Neural cell (in vitro differentiated cells): Measurements from ENCODE around the gene OPRL1. TPM values are rescaled to one million over a fixed set of nuclear protein-coding genes. Genes with fewer than 3 reads are reported as not detected.
"Not testable (repeated sequence)": the region's sequence is repeated elsewhere in the genome, so short reads cannot be mapped to it uniquely, and the experiment has no call there.

Experiments
- H2AFZ ChIP-seq: fragments of 200-600, 300-800 bp; sonication (generic), shearing (Covaris generic); 2 replicates; pipeline ENCODE4 v1.6.0; 2014; ENCODE audit warnings: low read depth, mild to moderate bottlenecking, antibody characterized with exemption, low read length, moderate library complexity
- H3F3A ChIP-seq: fragments of 200-600 bp; shearing (Covaris generic); 2 replicates; pipeline ENCODE4 v1.6.1; 2016; ENCODE audit warnings: mild to moderate bottlenecking, moderate library complexity, mixed read lengths, antibody characterized with exemption, low read length; ENCODE audit not compliant: insufficient read depth, poor library complexity, severe bottlenecking
- H3K27ac ChIP-seq: fragments of 200-600, 300-800 bp; sonication (generic), shearing (Covaris generic); 2 replicates; pipeline ENCODE4 v1.5.1; 2014; ENCODE audit warnings: mild to moderate bottlenecking, low read length, moderate library complexity
- H3K27me3 ChIP-seq: fragments of 300-800, 200-600 bp; sonication (generic), shearing (Covaris generic); 2 replicates; pipeline ENCODE4 v1.6.0; 2014; ENCODE audit warnings: mild to moderate bottlenecking, low read depth, low read length, moderate library complexity; ENCODE audit not compliant: insufficient read depth
- H3K36me3 ChIP-seq: fragments of 300-800, 200-600 bp; sonication (generic), shearing (Covaris generic); 2 replicates; pipeline ENCODE4 v1.5.1; 2014; ENCODE audit warnings: mild to moderate bottlenecking, antibody characterized with exemption, low read length, moderate library complexity; ENCODE audit not compliant: insufficient read depth
- H3K4me2 ChIP-seq: fragments of 300-800, 200-600 bp; sonication (generic), shearing (Covaris generic); 2 replicates; pipeline ENCODE4 v1.6.0; 2014; ENCODE audit warnings: mild to moderate bottlenecking, low read length
- H3K4me3 ChIP-seq: fragments of 300-800, 200-600 bp; sonication (generic), shearing (Covaris generic); 2 replicates; pipeline ENCODE4 v1.5.1; 2014; ENCODE audit warnings: mild to moderate bottlenecking, low read length, moderate library complexity
- H3K79me2 ChIP-seq: fragments of 200-600 bp; shearing (Covaris generic); replicated peaks from 2 replicates; pipeline ENCODE4 v1.6.0; 2014; ENCODE audit warnings: mild to moderate bottlenecking, low read length, moderate library complexity; ENCODE audit not compliant: insufficient read depth
- H3K9ac ChIP-seq: fragments of 300-800, 200-600 bp; sonication (generic), shearing (Covaris generic); 2 replicates; pipeline ENCODE4 v1.6.1; 2016; ENCODE audit warnings: mild to moderate bottlenecking, low read length, mixed read lengths
- H3K9me2 ChIP-seq: fragments of 200-600 bp; shearing (Covaris generic); 2 replicates; pipeline ENCODE4 v1.6.1; 2016; ENCODE audit warnings: mild to moderate bottlenecking, low read length, mixed read lengths; ENCODE audit not compliant: insufficient read depth
- H3K9me3 ChIP-seq: fragments of 200-600, 300-800 bp; sonication (generic), shearing (Covaris generic); 2 replicates; pipeline ENCODE4 v1.6.1; 2016; ENCODE audit warnings: mild to moderate bottlenecking, mixed run types, low read length, moderate library complexity, mixed read lengths
- H4K20me1 ChIP-seq: fragments of 200-600 bp; shearing (Covaris generic); 2 replicates; pipeline ENCODE4 v1.6.1; 2016; ENCODE audit warnings: mild to moderate bottlenecking, mixed run types; ENCODE audit not compliant: insufficient read depth
- EP300 ChIP-seq: fragments of 450-650 bp; conservative IDR thresholded peaks from 2 replicates; pipeline ENCODE4 v1.6.1; 2014; ENCODE audit warnings: antibody characterized with exemption, mild to moderate bottlenecking, moderate library complexity; ENCODE audit not compliant: poor library complexity, severe bottlenecking
- EZH2 ChIP-seq: fragments of 200-600, 300-800 bp; shearing (Covaris generic), sonication (generic); IDR thresholded peaks from 2 replicates; pipeline ENCODE4 v1.6.1; 2014; ENCODE audit warnings: antibody characterized with exemption, low read length, borderline replicate concordance, mild to moderate bottlenecking; ENCODE audit not compliant: insufficient read depth, poor library complexity, severe bottlenecking
- MXI1 ChIP-seq: fragments of 450-650 bp; conservative IDR thresholded peaks from 2 replicates; pipeline ENCODE4 v1.6.1; 2014; ENCODE audit warnings: antibody characterized with exemption, mild to moderate bottlenecking; ENCODE audit not compliant: poor library complexity, severe bottlenecking
- POLR2AphosphoS5 ChIP-seq: IDR thresholded peaks from 2 replicates; pipeline ENCODE4 v1.6.1; 2012
- RAD21 ChIP-seq: fragments of 450-650 bp; conservative IDR thresholded peaks from 2 replicates; pipeline ENCODE4 v1.6.1; 2014; ENCODE audit warnings: antibody characterized with exemption, mild to moderate bottlenecking, moderate library complexity
- REST ChIP-seq: IDR thresholded peaks from 2 replicates; pipeline ENCODE4 v1.6.1; 2012; ENCODE audit warnings: borderline replicate concordance
- SMC3 ChIP-seq: fragments of 450-650 bp; conservative IDR thresholded peaks from 2 replicates; pipeline ENCODE4 v1.6.1; 2014; ENCODE audit warnings: antibody characterized with exemption, mild to moderate bottlenecking, moderate library complexity; ENCODE audit not compliant: poor library complexity
- TAF1 ChIP-seq: IDR thresholded peaks from 2 replicates; pipeline ENCODE4 v1.6.1; 2012; ENCODE audit warnings: low read depth
- polyA plus RNA-seq: library from polyadenylated mRNA; depleted of rRNA; stranded (reverse); fragments of >200 nt; gene quantifications from 2 replicates; pipeline ENCODE4 v1.2.3, GENCODE V29; 2014
- TF ChIP-seq, protein P1 (sequence below): fragments of 450-650 bp; IDR thresholded peaks from 2 replicates; pipeline ENCODE4 v1.5.1; 2014; ENCODE audit warnings: antibody characterized with exemption, mild to moderate bottlenecking, moderate library complexity; ENCODE audit not compliant: poor library complexity, severe bottlenecking

The OPRL1 gene
- polyA plus RNA-seq, 1 donor from 2014 or later: 18.3 TPM

DNA sequence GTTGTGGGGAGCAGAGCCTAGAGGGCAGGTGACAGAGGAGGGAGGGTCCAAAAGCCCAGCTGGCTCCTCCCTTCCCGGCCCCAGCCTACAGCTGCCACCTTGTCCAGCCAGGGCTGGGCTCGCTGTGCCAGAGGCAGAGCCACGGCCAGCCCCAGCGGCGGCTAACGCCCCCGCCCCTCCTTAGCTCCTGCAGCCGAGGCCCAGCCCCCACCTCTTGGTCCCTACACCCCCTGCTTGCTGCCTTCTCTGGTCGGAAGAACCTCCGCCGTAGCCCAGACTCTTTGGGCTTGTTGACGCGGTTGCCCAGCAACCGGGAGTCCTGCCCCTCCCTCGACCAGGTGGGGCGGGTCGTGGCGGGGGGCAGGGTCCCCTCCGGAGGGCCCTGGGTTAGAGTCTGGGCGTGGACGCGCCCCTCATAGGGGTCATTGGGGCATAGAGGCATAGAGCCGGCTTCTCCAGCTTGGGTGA lies 4.8 kb downstream of the OPRL1 start:
- no peaks in the 10 kb centered on the region for H3K36me3 ChIP-seq
- H3K27ac ChIP-seq: no peak overlapping the region
- no peak overlapping the region for H3K4me2 ChIP-seq
- no peak for TF ChIP-seq EZH2
- no peak for TF ChIP-seq RAD21
- TF ChIP-seq SMC3: no peak
- no peak for TF ChIP-seq TAF1
- TF ChIP-seq REST: no peak
- no peak for TF ChIP-seq POLR2AphosphoS5
- no peaks in the 10 kb centered on the region for H3K9me2 ChIP-seq
- H3K27me3 ChIP-seq: peaks cover 22% of the 10 kb centered on the region
- H3F3A ChIP-seq: no peaks in the 10 kb centered on the region
- no peaks in the 10 kb centered on the region for H3K79me2 ChIP-seq
- no peaks in the 10 kb centered on the region for H3K9me3 ChIP-seq
- H2AFZ ChIP-seq: no peak overlapping the region
- H4K20me1 ChIP-seq: no peaks in the 10 kb centered on the region
- peak overlapping the region; percentile 64 for H3K9ac ChIP-seq
- peak overlapping the region; percentile 71 for H3K4me3 ChIP-seq

- Histone ChIP-seq H3K4me3 (no peak overlapping the region), H3K4me2 (no peak overlapping the region), H3K9ac (no peak overlapping the region), H3K36me3 (no peaks in the 10 kb centered on the region), H3K9me2 (no peaks in the 10 kb centered on the region), H3K9me3 (no peaks in the 10 kb centered on the region), H2AFZ (no peak overlapping the region), H3K27ac (no peak overlapping the region), H4K20me1 (no peaks in the 10 kb centered on the region), H3K79me2 (no peaks in the 10 kb centered on the region), H3K27me3 (peaks cover 17% of the 10 kb centered on the region), H3F3A (no peaks in the 10 kb centered on the region)
- TF ChIP-seq EP300 (no peak), POLR2AphosphoS5 (no peak), SMC3 (no peak), TAF1 (no peak), REST (no peak), RAD21 (no peak), MXI1 (no peak), EZH2 (no peak)
- TF ChIP-seq, protein P1, sequence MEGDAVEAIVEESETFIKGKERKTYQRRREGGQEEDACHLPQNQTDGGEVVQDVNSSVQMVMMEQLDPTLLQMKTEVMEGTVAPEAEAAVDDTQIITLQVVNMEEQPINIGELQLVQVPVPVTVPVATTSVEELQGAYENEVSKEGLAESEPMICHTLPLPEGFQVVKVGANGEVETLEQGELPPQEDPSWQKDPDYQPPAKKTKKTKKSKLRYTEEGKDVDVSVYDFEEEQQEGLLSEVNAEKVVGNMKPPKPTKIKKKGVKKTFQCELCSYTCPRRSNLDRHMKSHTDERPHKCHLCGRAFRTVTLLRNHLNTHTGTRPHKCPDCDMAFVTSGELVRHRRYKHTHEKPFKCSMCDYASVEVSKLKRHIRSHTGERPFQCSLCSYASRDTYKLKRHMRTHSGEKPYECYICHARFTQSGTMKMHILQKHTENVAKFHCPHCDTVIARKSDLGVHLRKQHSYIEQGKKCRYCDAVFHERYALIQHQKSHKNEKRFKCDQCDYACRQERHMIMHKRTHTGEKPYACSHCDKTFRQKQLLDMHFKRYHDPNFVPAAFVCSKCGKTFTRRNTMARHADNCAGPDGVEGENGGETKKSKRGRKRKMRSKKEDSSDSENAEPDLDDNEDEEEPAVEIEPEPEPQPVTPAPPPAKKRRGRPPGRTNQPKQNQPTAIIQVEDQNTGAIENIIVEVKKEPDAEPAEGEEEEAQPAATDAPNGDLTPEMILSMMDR: no peak
Observed at GRCh38 chr20:64086801-64087200, 6.9 kb downstream of the OPRL1 start.

DNA sequence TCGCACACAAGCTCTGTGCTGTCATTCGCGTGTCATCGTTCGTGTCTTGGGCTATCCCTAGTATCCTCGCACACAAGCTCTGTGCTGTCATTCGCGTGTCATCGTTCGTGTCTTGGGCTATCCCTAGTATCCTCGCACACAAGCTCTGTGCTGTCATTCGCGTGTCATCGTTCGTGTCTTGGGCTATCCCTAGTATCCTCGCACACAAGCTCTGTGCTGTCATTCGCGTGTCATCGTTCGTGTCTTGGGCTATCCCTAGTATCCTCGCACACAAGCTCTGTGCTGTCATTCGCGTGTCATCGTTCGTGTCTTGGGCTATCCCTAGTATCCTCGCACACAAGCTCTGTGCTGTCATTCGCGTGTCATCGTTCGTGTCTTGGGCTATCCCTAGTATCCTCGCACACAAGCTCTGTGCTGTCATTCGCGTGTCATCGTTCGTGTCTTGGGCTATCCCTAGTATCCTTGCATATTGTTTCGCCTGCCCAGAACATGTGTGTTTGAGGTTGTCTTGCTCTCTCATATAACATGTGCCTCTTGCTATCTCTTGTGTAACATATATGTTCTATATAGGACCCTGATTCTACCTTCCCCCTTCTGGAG lies 7.4 kb downstream of the OPRL1 start:
- H3K9ac ChIP-seq, H3F3A ChIP-seq, H3K4me3 ChIP-seq, H4K20me1 ChIP-seq, H3K79me2 ChIP-seq, H3K9me2 ChIP-seq, H3K36me3 ChIP-seq, H3K27ac ChIP-seq, H3K4me2 ChIP-seq, H2AFZ ChIP-seq, H3K9me3 ChIP-seq: not testable (repeated sequence)
- H3K27me3 ChIP-seq: peaks cover 17% of the 10 kb centered on the region

DNA sequence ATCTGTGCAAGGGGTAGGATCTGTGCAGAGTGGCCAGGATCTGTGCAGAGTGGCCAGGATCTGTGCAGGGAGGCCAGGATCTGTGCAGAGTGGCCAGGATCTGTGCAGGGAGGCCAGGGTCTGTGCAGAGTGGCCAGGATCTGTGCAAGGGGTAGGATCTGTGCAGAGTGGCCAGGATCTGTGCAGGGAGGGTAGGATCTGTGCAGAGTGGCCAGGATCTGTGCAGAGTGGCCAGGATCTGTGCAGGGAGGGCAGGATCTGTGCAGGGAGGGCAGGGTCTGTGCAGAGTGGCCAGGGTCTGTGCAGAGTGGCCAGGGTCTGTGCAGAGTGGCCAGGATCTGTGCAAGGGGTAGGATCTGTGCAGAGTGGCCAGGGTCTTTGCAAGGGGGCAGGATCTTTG lies 8.7 kb downstream of the OPRL1 start:
- H3K36me3 ChIP-seq, H4K20me1 ChIP-seq, H3K9me2 ChIP-seq, H3K9me3 ChIP-seq, H3F3A ChIP-seq, H2AFZ ChIP-seq, H3K27ac ChIP-seq, H3K4me3 ChIP-seq, H3K4me2 ChIP-seq, H3K79me2 ChIP-seq: not testable (repeated sequence)
- peak overlapping the region; percentile 68 for H3K9ac ChIP-seq
- peaks cover 12% of the 10 kb centered on the region for H3K27me3 ChIP-seq
